Prostate gland (tissue), 2 donors: ENCODE results near the gene CRYBB1. TPM values are rescaled to one million over a fixed set of nuclear protein-coding genes. Genes with fewer than 3 reads are reported as not detected.

Experiments
- DNase-seq: peaks from one replicate; pipeline ENCODE4 v3.0.0-alpha.2; 2019; ENCODE audit warnings: low spot score
- H3K27ac ChIP-seq, 2 donors: fragments of 200-600 bp; sonication (generic); 2 replicates each; pipeline ENCODE4 v1.5.1; 2017 to 2019
- H3K27me3 ChIP-seq: fragments of 200-600 bp; sonication (generic); replicated peaks from 2 replicates; pipeline ENCODE4 v1.5.1; 2019; ENCODE audit not compliant: insufficient read depth
- H3K36me3 ChIP-seq, 2 donors: fragments of 200-600 bp; sonication (generic); 1 replicate in 1 of 2; 2 replicates in 1 of 2; pipeline versions ENCODE4 v1.5.1 to v1.8.1; 2017 to 2019
- H3K4me1 ChIP-seq: fragments of 200-600 bp; sonication (generic); replicated peaks from 2 replicates; pipeline ENCODE4 v1.5.1; 2019
- H3K4me3 ChIP-seq, 2 donors: fragments of 200-600 bp; sonication (generic); 2 replicates each; pipeline ENCODE4 v1.5.1; 2017 to 2019
- H3K9me3 ChIP-seq: fragments of 200-600 bp; sonication (generic); 2 replicates; pipeline ENCODE4 v1.5.1; 2017
- POLR2A ChIP-seq: fragments of 450-650 bp; IDR thresholded peaks from one replicate; pipeline ENCODE4 v1.6.1; 2016; ENCODE audit warnings: antibody characterized with exemption, mild to moderate bottlenecking
- POLR2AphosphoS5 ChIP-seq: sonication (generic); formaldehyde crosslinking; IDR thresholded peaks from one replicate; pipeline ENCODE4 v1.6.1; 2017; ENCODE audit warnings: antibody characterized with exemption
- WGBS: methylation state at CpG from one replicate; pipeline ENCODE4 v1.1.5; 2018; 5-methylcytosine and 5-hydroxymethylcytosine counted together
- intact Hi-C: fragments of 100-400 bp; cut with DNase I; formaldehyde crosslinking; loops from one replicate; pipeline ENCODE4 v1.14.2; 2022
- total RNA-seq, 2 donors: library from RNA; depleted of rRNA; stranded (reverse); fragments of >200 nt; gene quantifications; one replicate each; pipeline ENCODE4 v1.1.0, GENCODE V29; 2016
- TF ChIP-seq, protein P1 (sequence below), 4 experiments: fragments of 200-600 bp in 2 of 4; fragments of 450-650 bp in 2 of 4; sonication (generic) in 2 of 4; IDR thresholded peaks; 1 replicate in 3 of 4; 2 replicates in 1 of 4; pipeline ENCODE4 v1.5.1; 2016 to 2019; ENCODE audit warnings: antibody characterized with exemption in 4 of 4, mild to moderate bottlenecking in 2 of 4, moderate library complexity in 2 of 4

The CRYBB1 gene
- total RNA-seq, 2 donors from 2014 or later, result 0.36 TPM; not detected in 1

GRCh38 chr22:26581633-26582168, 36.1 kb downstream of the CRYBB1 start:
- WGBS, result 96% methylated on average over 8 of the region's 8 CpGs
- TF ChIP-seq POLR2A (no peak), POLR2AphosphoS5 (no peak)
- TF ChIP-seq, protein P1, sequence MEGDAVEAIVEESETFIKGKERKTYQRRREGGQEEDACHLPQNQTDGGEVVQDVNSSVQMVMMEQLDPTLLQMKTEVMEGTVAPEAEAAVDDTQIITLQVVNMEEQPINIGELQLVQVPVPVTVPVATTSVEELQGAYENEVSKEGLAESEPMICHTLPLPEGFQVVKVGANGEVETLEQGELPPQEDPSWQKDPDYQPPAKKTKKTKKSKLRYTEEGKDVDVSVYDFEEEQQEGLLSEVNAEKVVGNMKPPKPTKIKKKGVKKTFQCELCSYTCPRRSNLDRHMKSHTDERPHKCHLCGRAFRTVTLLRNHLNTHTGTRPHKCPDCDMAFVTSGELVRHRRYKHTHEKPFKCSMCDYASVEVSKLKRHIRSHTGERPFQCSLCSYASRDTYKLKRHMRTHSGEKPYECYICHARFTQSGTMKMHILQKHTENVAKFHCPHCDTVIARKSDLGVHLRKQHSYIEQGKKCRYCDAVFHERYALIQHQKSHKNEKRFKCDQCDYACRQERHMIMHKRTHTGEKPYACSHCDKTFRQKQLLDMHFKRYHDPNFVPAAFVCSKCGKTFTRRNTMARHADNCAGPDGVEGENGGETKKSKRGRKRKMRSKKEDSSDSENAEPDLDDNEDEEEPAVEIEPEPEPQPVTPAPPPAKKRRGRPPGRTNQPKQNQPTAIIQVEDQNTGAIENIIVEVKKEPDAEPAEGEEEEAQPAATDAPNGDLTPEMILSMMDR (IDR thresholded peaks at IDR 0.05), result no peak
- no peaks in the 10 kb centered on the region for H3K9me3 ChIP-seq
- H3K4me1 ChIP-seq, result no peaks in the 10 kb centered on the region
- intact Hi-C loops, result no loop called here
- no peaks in the 10 kb centered on the region for H3K36me3 ChIP-seq
- no peak for DNase-seq
- no peak overlapping the region for H3K4me3 ChIP-seq
- no peaks in the 10 kb centered on the region for H3K27me3 ChIP-seq
- H3K27ac ChIP-seq, result no peak overlapping the region

DNA sequence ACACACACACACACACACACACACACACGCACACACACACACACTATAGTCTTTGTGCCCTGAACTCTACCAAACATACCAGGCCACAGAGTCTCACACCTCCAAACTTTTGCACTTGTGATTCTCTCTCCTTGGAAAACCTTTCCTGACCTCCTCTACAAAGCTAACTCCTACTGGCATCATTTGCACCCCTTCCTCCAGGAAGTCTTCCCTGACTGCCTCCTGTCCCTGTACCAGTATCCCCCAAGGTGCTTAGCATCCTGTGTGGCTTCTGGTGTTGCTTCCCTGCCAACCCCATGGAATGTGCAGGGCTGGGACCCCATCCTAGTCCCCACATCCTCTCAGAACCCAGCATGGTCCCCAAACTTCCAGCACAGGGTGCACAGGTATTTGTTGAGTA, 36.8 kb downstream of the CRYBB1 start:
- TF ChIP-seq POLR2AphosphoS5 (no peak), POLR2A (no peak)
- TF ChIP-seq, protein P1 (IDR thresholded peaks at IDR 0.05), result no peak
- H3K27ac ChIP-seq, result no peak overlapping the region
- H3K4me1 ChIP-seq, result no peaks in the 10 kb centered on the region
- H3K27me3 ChIP-seq, result no peaks in the 10 kb centered on the region
- no peak overlapping the region for H3K4me3 ChIP-seq
- no peaks in the 10 kb centered on the region for H3K36me3 ChIP-seq
- DNase-seq, result no peak
- intact Hi-C loops, result no loop called here
- WGBS, result 31% methylated on average over 1 of the region's 1 CpG
- no peaks in the 10 kb centered on the region for H3K9me3 ChIP-seq

DNA sequence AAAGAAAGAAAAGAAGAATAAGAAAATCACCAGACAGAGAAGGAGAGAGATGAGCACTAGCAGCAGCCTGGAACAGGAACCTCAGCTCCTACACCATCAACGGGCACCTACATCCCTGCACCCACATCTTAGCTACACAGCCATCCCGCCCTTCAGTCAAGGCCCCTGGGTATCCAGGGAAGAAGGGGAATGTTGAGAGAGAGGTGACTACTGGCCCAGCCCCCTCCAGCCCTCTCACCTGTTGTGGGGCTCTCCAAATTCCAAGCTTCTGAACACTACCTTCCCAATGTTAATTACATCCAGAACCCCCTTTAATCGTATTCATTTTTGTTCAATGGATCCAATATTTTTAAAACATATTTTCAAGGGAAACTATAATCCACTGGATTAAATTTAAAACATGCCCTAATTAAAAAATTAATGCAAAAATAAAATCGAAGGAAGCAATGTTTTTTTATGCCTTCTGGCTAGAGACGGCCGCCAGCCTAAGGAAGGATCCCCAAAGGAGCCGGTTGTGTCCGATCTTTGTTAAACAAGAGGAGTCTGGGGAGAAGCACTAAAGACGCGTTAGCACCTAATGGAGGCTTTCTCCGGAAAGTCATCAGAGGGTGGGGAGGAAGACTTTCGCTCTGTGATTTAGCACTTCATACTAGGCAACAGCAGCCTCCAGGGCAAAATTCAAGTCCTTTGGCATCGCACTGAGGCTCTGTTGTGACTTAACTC, 37.4 kb downstream of the CRYBB1 start:
- DNase-seq, result no peak
- no peaks in the 10 kb centered on the region for H3K36me3 ChIP-seq
- H3K9me3 ChIP-seq, result no peaks in the 10 kb centered on the region
- H3K27me3 ChIP-seq, result no peaks in the 10 kb centered on the region
- 73% methylated on average over 13 of the region's 13 CpGs for WGBS
- TF ChIP-seq POLR2A (no peak), POLR2AphosphoS5 (no peak)
- H3K4me1 ChIP-seq, result no peaks in the 10 kb centered on the region
- no peak overlapping the region for H3K4me3 ChIP-seq
- intact Hi-C loops, result no loop called here
- no peak overlapping the region for H3K27ac ChIP-seq

DNA sequence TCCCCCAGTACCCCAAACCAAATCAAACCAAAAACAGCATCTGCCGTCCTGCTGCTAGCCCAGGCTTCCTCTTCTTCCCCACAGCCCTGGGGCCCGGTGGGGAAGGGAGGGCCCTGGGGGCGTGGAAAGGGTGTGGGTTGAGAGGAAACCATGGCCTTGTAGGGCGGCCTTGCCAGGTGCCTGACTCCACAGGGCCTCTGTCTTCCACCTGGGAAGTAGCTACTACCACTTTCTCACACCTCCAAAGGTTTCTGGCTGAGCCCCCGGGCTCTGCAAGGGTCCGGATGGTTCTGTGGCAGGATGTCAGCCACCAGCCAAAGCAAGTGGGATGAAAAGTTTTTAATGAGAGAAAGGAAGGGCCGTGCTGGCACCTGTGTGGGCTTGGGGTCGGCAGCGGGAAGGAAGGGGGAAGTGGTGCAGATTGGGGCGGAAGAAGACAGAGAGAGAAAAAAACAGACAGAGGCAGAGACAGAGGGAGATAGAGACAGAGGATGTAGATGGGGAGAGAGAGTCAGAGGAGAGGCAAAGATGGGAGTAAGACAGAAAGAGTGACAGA, 38.4 kb downstream of the CRYBB1 start:
- Histone ChIP-seq H3K4me3 (no peak overlapping the region), H3K27me3 (no peaks in the 10 kb centered on the region), H3K36me3 (no peaks in the 10 kb centered on the region), H3K27ac (no peak overlapping the region), H3K9me3 (no peaks in the 10 kb centered on the region), H3K4me1 (no peaks in the 10 kb centered on the region)
- WGBS, result 69% methylated on average over 10 of the region's 10 CpGs
- TF ChIP-seq POLR2A (no peak), POLR2AphosphoS5 (no peak)
- TF ChIP-seq, protein P1 (IDR thresholded peaks at IDR 0.05), result no peak
- DNase-seq, result no peak
- intact Hi-C loops, result no loop called here

- Histone ChIP-seq H3K4me3 (no peak overlapping the region), H3K4me1 (peaks cover 5% of the 10 kb centered on the region), H3K9me3 (no peaks in the 10 kb centered on the region), H3K27ac (no peak overlapping the region), H3K36me3 (no peaks in the 10 kb centered on the region), H3K27me3 (no peaks in the 10 kb centered on the region)
- intact Hi-C loops, result no loop called here
- 92% methylated on average over 7 of the region's 7 CpGs for WGBS
- no peak for DNase-seq
- TF ChIP-seq, protein P1 (IDR thresholded peaks at IDR 0.05), result no peak
- TF ChIP-seq POLR2A (no peak), POLR2AphosphoS5 (no peak)
Observed at GRCh38 chr22:26577081-26577480, 40.7 kb downstream of the CRYBB1 start.
